Ishikawa (cell line): Measurements from ENCODE around the gene CBFA2T2.

Source experiments
- CEBPB ChIP-seq: IDR thresholded peaks from 2 replicates; pipeline ENCODE4 v1.6.1; 2012
- CREB1 ChIP-seq: IDR thresholded peaks from 2 replicates; pipeline ENCODE4 v1.6.1; 2012; ENCODE audit warnings: low read depth
- EGR1 ChIP-seq: IDR thresholded peaks from 2 replicates; pipeline ENCODE4 v1.6.1; 2012
- EP300 ChIP-seq: IDR thresholded peaks from 2 replicates; pipeline ENCODE4 v1.6.1; 2012; ENCODE audit warnings: borderline replicate concordance
- FOXM1 ChIP-seq: IDR thresholded peaks from 2 replicates; pipeline ENCODE4 v1.6.1; 2012; ENCODE audit warnings: low read depth, borderline replicate concordance
- MAX ChIP-seq: IDR thresholded peaks from 2 replicates; pipeline ENCODE4 v1.6.1; 2012
- NFIC ChIP-seq: IDR thresholded peaks from 2 replicates; pipeline ENCODE4 v1.6.1; 2012
- RAD21 ChIP-seq: IDR thresholded peaks from 2 replicates; pipeline ENCODE4 v1.6.1; 2012; ENCODE audit warnings: low read depth
- REST ChIP-seq: IDR thresholded peaks from 2 replicates; pipeline ENCODE4 v1.6.1; 2012; ENCODE audit warnings: low read depth, mild to moderate bottlenecking
- TAF1 ChIP-seq: IDR thresholded peaks from 2 replicates; pipeline ENCODE4 v1.6.1; 2012; ENCODE audit warnings: low read depth, mild to moderate bottlenecking
- TCF12 ChIP-seq: IDR thresholded peaks from 2 replicates; pipeline ENCODE4 v1.6.1; 2012; ENCODE audit warnings: low read depth
- TEAD4 ChIP-seq: IDR thresholded peaks from 2 replicates; pipeline ENCODE4 v1.6.1; 2012
- YY1 ChIP-seq: IDR thresholded peaks from 2 replicates; pipeline ENCODE4 v1.6.1; 2012; ENCODE audit warnings: low read depth
- ZBTB7A ChIP-seq: IDR thresholded peaks from 2 replicates; pipeline ENCODE4 v1.6.1; 2012; ENCODE audit warnings: low read depth
- TF ChIP-seq, protein P1 (sequence below): IDR thresholded peaks from 2 replicates; pipeline ENCODE4 v1.6.1; 2012

CBFA2T2 gene

DNA sequence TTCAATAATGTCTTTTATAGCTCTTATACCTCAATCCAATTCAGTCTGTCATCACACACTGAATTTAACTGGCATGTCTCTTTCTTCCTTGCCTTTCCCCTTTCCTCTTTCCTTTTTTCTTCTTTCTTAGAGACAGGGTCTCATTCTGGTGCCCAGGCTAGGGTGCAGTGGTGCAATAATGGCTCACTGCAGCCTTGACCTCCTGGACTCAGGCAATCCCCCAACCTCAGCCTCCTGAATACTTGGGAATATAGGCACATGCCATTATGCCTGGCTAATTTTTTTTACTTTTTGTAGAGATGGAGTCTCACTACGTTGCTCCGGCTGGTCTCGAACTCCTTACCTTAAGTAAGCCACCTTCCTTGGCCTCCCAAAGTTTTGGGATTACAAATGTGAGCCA is 65.9 kb downstream of the CBFA2T2 start:
- TF ChIP-seq RAD21 = no peak
- no peak for TF ChIP-seq FOXM1
- no peak for TF ChIP-seq TCF12
- no peak for TF ChIP-seq TAF1
- TF ChIP-seq EP300 = no peak
- TF ChIP-seq ZBTB7A = no peak
- TF ChIP-seq YY1 = no peak
- no peak for TF ChIP-seq NFIC

- no peak for TF ChIP-seq ZBTB7A
- no peak for TF ChIP-seq TCF12
- no peak for TF ChIP-seq REST
- TF ChIP-seq TAF1 = no peak
- TF ChIP-seq YY1 = no peak
- no peak for TF ChIP-seq CREB1
- TF ChIP-seq MAX = no peak
- TF ChIP-seq TEAD4 = no peak
- no peak for TF ChIP-seq EGR1
- no peak for TF ChIP-seq FOXM1
- TF ChIP-seq, protein P1, sequence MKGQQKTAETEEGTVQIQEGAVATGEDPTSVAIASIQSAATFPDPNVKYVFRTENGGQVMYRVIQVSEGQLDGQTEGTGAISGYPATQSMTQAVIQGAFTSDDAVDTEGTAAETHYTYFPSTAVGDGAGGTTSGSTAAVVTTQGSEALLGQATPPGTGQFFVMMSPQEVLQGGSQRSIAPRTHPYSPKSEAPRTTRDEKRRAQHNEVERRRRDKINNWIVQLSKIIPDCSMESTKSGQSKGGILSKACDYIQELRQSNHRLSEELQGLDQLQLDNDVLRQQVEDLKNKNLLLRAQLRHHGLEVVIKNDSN = no peak
- TF ChIP-seq RAD21 = no peak
- TF ChIP-seq EP300 = no peak
- TF ChIP-seq NFIC = no peak
- TF ChIP-seq CEBPB = no peak
These were observed 66.3 kb downstream of the CBFA2T2 start for GRCh38 chr20:33556246-33556645.

DNA sequence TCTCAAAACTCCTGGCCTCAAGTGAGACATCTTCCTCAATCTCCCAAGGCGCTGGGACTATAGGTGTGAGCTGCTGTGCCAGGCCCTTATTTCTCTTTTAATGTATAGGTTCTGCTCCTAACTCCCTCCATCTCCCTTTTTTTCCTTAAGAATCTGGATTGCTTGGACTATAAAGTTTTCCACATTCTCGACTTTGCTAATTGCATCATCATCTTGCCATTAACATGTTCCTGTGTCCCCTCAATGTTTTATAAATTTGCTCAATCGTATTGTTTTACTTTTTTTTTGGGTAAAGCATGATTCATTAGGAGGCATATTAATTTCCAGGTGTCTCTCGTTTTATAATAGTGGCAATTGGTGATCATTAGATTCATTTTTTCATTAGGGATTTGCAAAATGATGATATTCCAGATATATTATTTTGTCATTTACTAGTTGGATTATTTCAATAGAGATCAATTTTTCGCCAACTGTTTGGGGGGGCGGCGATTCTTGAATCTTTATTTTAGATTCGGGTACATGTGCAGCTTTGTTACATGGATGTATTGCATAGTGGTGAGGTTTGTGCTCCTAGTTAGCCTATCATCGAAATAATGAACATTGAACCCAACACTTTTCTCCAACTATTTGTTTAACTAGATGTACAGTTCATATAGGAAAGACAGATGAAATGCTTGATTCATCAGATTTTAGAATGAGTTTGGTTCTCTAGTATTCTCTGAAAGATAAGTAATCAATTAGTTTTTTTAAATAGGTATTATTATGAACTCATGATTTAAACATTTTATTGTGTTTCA is 68.7 kb downstream of the CBFA2T2 start:
- no peak for TF ChIP-seq EGR1
- TF ChIP-seq REST = no peak
- no peak for TF ChIP-seq CREB1
- TF ChIP-seq RAD21 = no peak
- no peak for TF ChIP-seq TCF12
- TF ChIP-seq TEAD4 = no peak
- no peak for TF ChIP-seq ZBTB7A
- no peak for TF ChIP-seq FOXM1
- TF ChIP-seq, protein P1 = no peak
- TF ChIP-seq EP300 = no peak
- no peak for TF ChIP-seq MAX
- TF ChIP-seq TAF1 = no peak
- no peak for TF ChIP-seq CEBPB
- no peak for TF ChIP-seq NFIC
- TF ChIP-seq YY1 = no peak

GRCh38 chr20:33559212-33559611 is 69.3 kb downstream of the CBFA2T2 start:
- TF ChIP-seq RAD21 = no peak
- no peak for TF ChIP-seq TCF12
- no peak for TF ChIP-seq MAX
- no peak for TF ChIP-seq CEBPB
- no peak for TF ChIP-seq FOXM1
- TF ChIP-seq YY1 = no peak
- TF ChIP-seq CREB1 = no peak
- TF ChIP-seq TAF1 = no peak
- TF ChIP-seq TEAD4 = no peak
- no peak for TF ChIP-seq ZBTB7A
- TF ChIP-seq, protein P1 = no peak
- TF ChIP-seq NFIC = no peak
- no peak for TF ChIP-seq EP300
- TF ChIP-seq REST = no peak
